ENCODE data around the gene CDC37L1. TPM values are rescaled to one million over a fixed set of nuclear protein-coding genes. Genes with fewer than 3 reads are reported as not detected.

Gene CDC37L1
- 11.7 to 16.0 TPM (median 14.5 TPM) in 5 replicates for total RNA-seq (2022; extraction: Qiagen RNA extraction)

DNA sequence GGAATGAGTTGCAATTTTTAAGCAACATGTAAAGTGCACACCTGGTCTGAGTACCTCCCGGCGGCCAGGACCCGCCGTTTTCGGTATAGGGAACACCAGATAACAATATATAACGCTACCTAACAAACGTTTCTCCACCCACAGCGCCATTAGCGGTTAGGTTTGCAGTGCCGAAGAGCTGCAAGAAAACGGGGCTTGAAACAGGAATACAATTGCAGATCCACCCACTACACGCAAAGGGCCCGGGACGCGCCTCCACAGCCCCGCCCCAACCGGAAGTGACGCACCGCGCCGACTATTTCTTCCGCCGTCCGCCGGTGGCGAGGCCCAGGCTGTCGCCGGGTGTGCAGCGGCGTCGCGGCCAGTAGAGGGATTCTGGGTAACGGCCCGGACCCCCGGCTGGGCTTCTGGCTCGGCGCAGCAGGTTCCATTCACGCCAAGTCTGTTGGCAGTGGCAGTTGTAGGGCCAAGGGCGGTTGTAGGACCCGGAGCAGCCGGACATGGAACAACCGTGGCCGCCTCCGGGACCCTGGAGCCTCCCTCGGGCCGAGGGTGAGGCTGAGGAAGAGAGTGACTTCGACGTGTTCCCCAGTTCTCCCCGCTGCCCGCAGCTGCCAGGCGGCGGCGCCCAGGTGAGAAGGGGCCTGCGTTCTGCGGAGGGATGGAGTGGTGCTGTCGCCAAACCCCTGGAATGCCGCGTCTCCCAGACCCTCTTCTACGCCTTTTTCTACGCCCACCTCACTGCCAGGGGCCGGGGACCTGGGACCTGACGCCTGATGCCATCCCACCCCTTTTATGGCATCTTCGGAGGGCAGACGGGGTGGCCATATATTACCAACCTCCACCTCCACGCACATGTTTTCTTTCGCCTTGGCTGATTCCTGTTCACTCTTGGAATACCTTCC, at the start of gene CDC37L1:
Gene CDC37L1 (plus strand): TSS at position 302 of the 905 bp plus-strand sequence. CDS start 199 bp downstream, at position 501.

GRCh38 chr9:4662108-4662988, 17.0 kb upstream of the CDC37L1 start, which contains the start of gene PLPP6:
PLPP6 (plus strand) TSS chr9:4662294; CDS start chr9:4662376, 82 bp downstream.

DNA sequence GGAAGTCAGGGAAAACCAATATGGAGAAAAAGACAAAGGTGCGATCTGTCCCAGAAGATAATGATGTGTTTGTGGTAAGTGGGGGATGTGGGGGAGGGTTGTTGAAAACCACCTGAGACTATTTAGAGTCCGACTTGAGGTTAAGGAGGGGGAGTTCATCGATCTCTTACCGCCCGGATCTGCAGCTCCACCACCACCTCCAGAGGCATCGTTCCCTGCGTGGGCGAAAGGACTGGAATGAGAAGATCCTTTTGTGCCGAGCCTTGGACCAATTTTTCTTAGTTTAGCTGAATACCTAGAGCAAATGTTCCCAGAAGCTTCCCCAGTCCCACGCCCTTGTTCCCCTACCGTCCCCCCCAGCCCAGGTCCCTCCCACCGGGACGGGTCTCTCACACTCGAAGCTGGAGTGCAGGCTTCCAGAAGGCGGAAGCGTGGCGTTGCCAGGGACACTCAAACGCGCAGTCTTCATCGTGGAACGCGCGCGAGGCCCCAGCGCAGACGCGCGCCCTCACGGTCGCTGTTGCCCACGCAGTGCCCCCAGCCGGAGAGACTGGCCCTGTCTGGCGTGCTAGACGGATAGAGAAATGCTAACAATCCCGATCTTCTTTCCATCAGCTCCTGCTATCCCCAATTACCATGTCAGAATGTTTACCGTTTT, 13.2 kb upstream of the CDC37L1 start, which contains the start of gene SPATA6L:
Gene SPATA6L (minus strand): TSS at position 439 of the 658 bp plus-strand sequence. CDS start 230 bp downstream, at position 209.

GRCh38 chr9:4740638-4741364, 61.4 kb downstream of the CDC37L1 start, which contains the start of gene AK3:
AK3 (minus strand) TSS chr9:4741202; CDS start chr9:4741087, 115 bp downstream.

Other genes starting within 250 kb of the CDC37L1 start
- gene SLC1A1, start 189.1 kb upstream of the CDC37L1 start, total RNA-seq (2022; extraction: Qiagen RNA extraction) = 0.71 to 1.2 TPM (median 1.1 TPM) in 5 replicates
- 9.8 to 11.8 TPM (median 10.8 TPM) in 5 replicates for gene PLPP6, start 17.3 kb upstream of the CDC37L1 start, total RNA-seq (2022; extraction: Qiagen RNA extraction)
- 0.98 to 1.9 TPM (median 1.6 TPM) in 5 replicates for gene SPATA6L, start 13.1 kb upstream of the CDC37L1 start, total RNA-seq (2022; extraction: Qiagen RNA extraction)
- gene AK3, start 61.6 kb downstream of the CDC37L1 start, total RNA-seq (2022; extraction: Qiagen RNA extraction) = 48.4 to 56.7 TPM (median 55.0 TPM) in 5 replicates
- 46.4 to 60.9 TPM (median 56.7 TPM) in 5 replicates for gene RCL1, start 113.4 kb downstream of the CDC37L1 start, total RNA-seq (2022; extraction: Qiagen RNA extraction)

Data from A549 treated with dexamethasone at 1 μM for 4 hours (cell line).